HG02763 (cell line): Measurements from ENCODE around the gene TRAF3.
"Not testable (repeated sequence)": the region's sequence is repeated elsewhere in the genome, so short reads cannot be mapped to it uniquely, and the experiment has no call there.

Experiments
- ATAC-seq: cut with Tn5 transposase; IDR thresholded peaks from one replicate; pipeline ENCODE4 v1.9.1; 2021; ENCODE audit warnings: mild to moderate bottlenecking, moderate library complexity; ENCODE audit not compliant: unreplicated experiment

The TRAF3 gene

DNA sequence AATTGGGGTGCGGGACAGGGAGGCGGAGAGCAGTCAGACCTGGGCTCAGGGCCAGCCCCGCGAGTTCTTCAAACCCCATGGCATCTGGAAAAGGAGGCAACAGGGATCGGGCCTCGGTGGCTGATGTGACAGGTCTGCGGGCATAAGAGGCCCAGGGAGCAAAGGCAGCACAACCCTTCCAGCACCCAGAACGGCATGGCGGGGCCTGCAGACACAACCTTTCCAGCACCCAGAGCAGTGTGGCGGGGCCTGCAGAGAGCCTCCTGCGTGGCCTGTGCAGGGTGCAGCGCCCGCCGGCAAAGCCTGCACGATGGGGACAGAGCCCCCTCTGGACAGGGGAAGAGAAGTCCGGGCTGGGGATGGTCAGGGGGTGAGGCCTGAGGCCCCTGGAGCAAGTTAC lies 26.2 kb upstream of the TRAF3 start:
- no peak for ATAC-seq

DNA sequence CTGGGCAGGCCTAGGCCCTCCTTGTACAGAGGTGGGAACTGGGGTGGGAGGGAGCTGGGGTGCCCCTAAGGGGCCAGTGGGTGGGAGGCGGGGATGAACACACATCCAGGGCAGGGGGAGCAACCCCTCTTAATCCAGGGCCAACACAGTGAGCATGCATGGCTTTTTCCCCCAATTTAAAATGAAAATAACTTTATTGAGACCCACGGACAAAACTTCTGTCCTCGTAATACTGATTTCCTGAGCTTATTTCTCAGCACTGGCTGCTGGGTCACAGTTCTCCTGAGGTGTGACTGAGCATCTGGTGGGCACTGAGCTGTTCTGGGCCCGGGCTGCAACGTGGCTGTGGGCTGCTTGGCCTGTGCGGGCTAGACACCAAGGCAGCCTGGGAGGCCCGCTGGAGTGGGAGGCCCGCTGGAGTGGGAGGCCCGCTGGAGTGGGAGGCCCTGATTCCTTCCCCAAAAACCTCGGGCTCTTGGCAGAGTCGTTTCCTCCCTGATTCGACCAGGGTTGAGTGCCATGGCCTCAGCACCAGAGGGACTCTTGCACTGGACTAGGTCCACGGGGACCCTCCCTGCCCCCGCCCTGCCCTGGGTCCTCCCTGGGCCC lies 24.9 kb upstream of the TRAF3 start:
- ATAC-seq, result no peak

DNA sequence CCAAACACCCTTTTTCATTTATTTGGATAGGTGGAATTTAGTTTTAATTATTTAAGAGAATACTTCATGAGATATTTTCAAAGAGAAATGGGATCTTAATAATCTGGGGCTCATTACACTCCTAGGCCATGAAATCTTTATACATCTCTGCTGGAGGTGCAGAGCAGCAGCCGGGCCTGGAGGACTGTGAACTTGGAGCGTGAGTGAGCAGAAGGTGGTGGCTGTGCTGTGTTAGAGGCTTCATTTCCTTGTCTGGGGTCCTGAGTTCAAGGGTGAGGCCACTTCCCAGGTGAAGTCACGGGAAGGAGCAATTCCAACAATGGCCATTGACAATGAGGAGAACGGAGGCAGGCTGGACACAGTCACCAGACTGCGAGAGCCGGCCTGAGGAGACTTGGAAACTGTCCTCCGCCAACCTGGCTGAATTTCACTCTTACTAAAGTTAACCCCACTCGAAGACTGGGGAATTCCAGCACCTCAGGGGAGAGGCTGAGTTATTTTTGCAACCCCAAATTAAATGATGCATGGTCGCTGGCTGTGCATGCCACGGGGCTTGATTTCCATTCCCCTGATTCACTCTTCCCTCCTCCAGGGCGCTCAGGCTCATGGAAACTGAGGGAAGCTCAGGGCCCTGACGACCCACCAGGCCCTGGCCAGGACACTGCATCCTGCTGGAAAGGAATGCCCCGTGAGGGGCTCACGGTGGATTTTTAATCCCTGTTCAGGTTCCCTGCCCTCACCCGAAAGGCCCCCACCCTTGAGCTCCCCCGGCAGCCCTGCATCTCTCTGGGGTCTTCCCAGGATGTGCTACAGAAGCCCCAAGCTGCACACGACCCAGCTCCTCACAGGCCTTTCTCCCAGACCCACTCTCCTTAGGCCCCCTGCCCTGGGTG lies 22.6 kb upstream of the TRAF3 start:
- ATAC-seq, result no peak

DNA sequence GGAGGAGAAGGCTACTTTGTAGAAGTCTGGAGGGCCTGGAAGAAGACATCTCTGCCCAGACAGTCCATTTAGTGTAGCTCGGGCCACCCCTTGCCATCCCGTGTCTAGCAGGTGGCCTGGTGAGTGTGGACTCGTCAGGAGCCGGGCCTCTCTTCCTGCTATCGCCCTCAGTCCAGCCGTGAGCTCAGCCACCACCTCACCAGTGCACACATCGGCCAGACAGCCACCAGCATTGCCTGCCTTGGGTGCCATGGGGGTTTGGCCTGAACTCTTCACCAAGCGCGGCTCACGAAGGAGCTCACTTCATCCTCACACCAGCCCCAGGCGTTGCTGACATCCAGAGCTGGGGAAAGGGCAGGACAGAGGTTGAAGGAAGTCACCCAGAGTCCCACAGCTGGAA lies 19.6 kb upstream of the TRAF3 start:
- ATAC-seq, result no peak

DNA sequence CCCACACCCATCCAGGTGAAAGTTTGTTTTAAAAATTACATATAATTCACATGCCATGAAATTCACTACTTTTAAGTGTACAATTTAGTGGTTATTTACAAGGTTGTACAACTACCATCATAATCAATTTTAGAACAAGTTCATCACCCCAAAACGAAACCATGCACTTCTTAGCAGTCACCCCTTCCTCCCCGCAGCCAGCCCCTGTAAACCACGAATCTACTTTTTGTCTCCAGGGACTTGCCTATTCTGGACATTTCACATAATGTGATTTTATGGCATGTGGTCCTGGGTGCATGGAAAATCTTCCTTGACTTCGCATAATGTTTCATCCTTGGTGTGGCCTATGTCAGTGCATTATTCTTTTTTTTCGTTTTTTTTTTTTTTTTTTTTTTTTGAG lies 19.2 kb upstream of the TRAF3 start:
- ATAC-seq, result no peak

DNA sequence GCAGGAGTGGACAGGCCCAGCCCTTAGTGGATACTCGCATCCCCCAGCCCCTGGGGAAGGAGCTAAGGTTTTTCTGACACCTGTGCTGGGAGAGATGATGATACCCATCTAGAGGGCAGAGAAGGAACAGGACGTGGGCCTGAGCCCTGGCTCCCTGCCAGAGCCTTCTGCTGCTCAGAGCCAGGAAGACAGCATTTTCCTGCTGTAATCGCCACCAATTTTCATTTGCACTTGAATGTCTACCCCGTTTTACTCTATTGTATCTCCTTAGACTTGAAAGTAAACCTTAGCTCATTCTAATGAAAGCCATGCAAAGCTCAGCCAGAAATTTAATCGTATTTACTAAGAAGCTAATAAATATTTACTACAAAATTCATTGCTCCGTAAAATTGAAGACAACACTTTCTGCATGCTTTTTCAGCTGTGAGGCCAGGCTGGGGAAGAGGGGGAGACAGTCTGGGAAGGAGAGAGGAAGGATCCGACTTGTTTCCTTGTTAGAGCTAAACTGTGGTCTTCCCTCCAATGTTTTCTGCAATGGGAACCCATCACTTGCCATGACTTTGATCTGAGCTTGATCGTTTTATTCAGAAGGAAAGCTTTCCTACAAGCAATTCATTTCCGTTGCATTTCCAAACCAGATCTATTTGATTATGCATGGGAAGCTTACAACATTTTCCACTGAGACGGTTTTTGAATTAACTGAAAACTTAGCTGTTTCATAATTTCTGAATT lies 17.6 kb upstream of the TRAF3 start:
- no peak for ATAC-seq

DNA sequence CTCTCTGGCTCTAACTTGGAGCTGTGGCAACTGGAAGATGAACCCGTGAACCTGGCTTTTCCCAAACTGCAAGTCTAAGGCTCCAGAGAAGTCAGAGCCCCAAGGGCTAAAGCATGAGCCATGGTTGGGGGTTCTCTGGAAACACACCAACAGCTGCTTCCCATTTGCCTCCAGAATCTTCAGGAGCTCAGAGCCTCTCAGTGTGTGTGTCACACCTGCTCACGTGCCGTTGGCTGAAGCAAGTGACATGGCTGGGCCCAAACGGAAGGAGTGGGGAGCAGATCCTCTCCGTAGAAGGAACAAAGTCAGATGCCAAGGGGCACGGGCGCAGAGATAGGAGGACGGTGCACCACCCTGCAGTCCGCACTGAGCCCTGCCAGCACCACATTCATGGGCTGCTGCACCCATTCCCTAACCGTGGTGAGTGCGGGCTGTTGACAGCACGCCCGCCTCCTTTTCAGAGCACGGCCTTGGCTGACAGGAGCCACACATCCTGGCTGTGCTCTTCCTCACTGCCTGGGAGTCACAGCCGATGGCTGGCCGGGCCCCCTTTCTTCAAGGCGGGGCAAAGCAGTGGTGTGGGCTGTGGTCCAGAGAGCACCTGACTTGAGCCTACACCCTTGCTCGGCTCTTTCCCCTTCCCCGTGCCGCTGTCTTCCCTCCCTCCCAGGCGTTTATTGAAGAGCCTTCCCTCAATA lies 16.6 kb upstream of the TRAF3 start:
- ATAC-seq, result no peak

DNA sequence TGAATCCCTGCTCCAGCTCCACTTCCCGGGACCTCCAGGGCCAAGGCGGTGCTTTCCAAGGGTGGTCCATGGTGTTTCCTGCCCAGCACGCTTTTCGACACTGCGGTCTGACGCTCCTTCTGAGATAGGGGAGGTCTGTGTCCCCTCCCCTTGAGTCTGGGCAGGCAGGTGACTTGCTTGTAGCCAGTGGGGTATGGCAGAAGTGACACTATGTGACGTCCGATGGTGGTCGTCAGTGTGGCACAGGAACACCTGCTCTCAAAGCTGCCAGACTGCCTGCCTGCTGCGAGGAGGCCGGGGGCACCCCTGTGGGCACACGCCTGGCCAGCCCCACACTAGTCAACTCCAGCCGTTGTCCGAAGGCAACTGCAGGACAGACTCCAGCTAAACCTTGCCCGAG lies 16.0 kb upstream of the TRAF3 start:
- ATAC-seq, result no peak

DNA sequence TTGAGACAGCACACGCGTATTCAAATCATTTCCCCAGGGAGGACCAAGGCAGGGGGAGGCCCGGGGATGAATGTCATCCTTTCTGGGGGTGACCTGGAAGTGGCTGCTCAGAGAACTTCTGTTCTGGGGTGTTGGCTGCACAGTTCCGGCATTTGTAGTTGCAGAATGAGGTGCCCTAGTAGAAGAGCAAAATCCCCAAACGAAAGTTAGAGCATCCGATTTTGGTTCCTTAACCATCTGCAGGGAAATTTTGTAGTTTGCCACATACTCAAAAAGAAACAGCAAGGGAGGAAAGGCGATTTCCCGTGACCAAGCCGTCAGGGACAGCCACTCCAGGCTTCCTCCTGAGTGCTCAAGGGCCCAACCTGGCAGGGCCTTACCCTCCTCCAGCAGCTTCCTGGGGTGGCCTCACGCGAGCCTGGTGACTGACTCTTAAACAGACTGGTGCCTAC lies 13.0 kb upstream of the TRAF3 start:
- ATAC-seq, result peak; percentile 53

DNA sequence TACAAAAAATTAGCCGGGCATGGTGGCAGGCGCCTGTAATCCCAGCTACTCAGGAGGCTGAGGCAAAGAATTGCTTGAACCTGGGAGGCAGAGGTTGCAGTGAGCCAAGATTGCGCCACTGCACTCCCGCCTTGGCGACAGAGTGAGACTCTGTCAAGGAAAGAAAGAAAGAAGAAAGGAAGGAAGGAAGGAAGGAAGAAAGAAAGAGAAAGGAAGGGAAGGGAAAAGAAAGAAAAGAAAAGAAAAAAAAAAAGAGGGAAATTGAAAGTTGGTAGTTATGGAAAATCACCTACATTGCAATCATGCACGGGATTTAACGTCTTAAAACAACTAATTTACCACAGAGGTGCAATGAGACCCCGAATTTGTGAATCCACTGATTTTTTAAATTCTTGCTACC lies 11.5 kb upstream of the TRAF3 start:
- not testable (repeated sequence) for ATAC-seq

DNA sequence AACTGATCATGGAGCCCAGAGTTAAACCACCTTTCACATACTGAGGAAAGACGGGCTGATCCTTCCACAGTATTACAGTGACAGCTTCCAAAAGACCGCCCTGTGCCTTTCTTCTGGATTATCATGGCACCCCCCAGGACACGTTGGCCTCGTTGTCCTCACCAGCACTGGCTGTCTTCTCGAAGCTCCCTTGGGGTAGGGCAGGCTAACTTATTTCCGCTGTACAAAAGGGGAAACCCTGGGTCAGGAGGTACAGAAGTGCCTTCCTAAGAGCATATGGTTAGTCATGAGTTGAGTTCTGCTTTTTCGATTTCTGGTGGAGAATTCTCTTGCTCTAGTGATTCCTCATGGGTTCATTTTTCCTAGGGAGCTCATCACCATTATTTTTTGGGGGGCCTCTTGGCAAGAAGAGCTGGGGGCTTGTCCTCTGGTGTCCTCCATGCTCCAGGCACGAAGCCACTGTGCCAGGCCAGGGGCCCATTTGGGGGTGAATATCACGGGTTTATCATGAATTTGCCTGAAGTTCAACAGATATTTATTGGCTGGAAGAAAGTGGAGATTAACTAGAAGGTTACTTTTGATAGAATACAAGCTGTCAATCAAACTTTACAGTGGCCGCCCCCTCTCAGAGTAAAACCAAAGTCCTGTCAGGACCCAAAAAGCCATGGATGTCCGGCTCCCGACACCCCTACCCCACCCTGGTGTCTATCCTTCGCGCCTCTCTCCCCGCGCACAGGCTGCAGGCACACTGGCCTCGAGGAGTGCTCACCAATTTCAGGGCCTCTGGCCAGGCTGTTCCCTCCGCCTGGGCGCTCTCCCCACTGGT lies 8.8 kb upstream of the TRAF3 start:
- ATAC-seq, result no peak

DNA sequence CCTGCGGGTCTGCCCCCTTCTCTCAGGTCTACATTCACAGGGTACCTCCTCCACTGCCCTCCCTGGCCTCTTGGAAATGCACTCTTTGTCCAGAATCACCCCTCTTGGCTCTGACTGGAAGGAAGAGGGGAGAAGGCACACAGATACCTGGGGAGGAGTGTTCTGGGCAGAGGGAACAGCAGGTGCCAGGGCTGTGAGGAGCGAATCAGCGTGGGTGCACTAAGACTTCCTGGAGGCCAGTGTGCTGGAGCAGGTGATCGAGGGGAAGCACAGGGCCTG lies 8.3 kb upstream of the TRAF3 start:
- ATAC-seq, result no peak

DNA sequence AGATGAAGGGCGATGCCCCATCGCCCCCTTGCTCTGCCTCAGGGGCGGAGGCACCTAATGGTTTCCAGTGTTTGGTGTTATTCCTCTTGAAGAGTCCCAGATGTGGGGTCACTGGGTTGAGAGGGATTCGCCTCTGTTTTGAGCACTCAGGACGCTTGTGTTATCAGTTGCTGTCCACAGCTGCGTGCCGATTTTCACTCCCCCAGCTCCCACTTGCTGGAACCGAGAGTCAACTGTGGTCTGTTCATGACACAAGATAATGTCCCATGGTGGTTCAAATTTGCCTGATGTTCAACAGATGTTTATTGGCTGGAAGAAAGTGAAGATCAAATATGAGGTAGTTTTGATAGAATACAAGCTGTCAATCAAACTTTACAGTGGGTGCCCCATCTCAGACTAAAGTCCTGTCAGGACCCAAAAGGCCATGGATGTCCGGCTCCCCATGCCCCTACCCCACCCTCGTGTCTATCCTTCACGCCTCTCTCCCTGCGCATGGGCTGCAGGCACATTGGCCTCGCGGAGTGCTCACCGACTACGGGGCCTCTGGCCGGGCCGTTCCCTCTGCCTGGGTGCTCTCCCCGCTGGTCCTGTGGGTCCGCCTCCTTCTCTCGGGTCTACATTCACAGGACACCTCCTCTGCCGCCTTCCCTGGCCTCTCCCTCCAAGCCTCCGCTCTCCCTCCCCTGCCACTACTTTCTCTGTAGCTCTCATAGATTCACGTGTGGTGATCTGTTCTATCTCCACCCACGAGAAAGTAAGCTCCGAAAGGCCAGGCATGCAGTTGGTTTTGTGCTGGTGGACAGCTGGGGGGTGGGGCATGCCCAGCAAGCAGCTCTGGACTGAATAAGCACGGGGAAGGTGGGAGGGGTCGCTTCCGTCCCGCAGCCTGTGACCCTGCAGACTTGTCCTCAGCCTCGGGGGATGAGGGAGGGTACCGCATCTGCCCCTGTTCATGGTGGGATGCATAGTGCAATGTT lies 6.8 kb upstream of the TRAF3 start:
- no peak for ATAC-seq

DNA sequence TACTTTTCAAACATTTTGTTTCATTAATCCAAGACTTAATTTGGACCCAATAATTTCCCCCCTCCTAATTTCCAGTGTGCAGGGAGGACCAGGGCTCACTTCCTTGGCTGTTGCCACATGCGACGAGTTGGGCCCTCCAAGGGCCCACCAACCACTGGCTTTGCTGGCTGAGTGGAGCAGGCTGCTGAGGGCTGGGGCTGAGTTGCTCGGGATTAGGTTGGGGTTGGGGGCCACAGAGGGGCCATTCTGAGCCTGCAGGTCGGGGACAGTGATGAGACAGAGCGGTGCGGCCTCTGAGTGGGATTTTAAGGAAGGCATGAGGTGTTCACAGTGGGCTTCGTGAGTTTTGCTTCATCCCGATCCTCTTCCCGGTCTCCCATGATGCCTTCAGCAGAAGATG lies 6.1 kb upstream of the TRAF3 start:
- no peak for ATAC-seq

DNA sequence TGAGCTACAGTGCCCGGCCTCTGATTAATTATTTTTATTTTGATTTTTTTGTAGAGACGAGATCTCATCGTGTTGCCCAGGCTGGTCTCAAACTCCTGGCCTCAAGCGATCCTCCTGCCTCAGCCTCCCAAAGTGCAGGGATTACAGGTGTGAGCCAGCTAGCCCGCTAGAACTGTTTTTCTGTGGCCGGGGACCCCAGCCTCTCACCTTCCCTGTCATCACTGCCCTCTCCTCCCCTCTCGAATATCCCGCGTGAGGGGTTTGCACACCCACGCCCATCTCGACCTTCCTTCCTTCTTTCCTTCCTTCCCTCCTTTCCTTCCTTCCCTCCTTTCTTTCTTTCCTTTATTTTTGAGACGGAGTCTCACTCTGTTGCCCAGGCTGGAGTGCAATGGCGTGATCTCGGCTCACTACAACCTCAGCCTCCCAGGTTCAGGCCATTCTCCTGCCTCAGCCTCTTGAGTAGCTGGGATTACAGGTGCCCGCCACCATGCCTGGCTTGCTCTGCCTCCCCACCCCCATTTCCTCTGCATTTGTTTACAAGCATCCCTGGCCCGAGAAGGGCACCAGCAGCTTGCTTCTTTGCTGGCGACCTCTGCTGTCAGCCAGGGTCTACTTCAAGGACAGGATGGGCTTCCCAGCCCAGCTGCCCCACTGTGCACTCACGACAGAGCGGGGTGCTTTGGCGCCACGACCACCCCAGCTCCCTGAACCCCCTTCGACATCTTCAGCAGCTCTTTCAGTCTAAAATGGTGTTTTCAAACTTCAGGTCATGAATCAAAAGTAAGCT lies 4.3 kb upstream of the TRAF3 start:
- no peak for ATAC-seq

DNA sequence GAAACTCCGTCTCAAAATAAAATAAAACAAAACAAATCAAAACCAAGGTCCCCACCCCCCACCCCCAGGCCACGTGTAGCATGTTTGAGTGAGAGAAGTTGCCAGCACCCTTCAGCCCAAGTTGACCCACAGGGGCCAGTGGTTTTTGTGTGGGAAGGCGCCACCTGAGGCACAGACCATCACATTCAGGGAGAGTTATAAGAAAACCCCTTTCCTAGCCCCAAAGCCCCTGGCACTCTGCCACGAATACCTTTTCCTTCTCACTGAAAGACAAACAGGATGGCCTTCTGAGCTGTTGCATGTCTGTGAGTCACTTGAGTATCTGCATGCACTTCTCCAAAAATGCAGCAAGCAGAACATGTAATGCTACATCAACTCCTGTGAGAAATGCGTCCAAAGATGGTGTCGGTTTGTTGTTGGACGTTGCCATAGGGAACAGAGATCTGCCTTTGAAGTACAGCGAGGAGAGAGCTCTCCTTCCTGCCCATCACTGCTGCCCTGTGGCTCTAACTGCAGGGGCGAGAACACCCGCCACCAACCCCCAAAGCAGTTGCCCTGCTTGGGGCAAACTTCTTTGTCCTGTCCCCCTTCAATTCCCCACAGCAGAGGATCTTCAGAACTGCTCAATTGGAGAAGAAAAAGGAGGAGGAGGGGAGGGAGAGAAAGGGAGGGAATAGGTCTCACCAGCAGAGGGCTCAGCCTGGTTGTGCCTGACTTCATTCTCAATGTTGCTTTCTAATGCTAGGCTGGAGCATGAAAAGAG lies 2.7 kb upstream of the TRAF3 start:
- peak; percentile 23 for ATAC-seq

DNA sequence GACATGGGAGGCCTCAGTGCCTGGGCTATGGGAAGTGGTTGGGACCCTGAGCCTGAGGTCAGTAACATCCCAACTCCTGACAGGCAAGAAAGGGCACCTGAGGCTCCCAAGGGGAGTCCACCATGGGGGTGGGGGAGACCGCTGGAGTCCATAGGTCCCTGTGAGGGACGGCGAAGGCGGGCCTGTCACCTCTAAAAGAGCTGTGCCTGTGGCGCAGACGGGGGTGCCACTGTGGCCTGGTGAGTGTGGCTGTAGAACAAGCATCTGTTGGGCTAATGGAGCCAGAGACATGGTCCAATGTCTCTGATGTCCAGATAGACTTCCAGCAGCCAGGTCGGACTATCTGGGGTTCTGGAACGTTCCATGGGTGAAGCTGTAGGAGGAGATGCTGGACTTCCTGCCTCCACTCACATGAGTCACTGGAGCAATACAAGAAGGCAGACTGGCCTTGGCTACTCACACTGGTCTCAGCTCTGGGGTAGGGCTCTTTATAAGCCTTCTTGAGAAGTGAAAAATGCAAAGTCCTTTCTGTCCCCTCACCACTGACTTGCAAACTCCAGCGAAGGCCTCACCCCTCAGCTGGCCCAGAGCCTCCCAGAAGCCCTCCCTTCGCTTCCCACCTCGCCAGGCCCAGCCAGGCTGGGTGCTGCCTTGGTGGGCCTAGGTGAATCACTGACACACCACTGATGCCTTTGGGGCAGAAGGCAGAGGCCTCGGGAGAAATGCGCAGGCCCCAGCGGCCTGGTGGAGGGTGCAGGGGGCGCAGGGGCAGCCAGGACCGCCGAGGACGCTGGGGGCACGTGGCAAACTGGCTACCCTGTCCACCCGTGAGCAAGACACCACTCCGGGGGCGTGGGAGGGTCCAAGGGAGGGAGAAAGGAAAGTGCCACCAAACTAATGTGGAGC lies 1.1 kb upstream of the TRAF3 start:
- no peak for ATAC-seq
